Neutrophil (primary cell): ENCODE data around the gene DMKN.
A peak's percentile ranks its signal among the peaks of the same experiment; 100 is the strongest.

ENCODE experiments used
- H3K27ac ChIP-seq: fragments of 200-600 bp; sonication (generic); 2 replicates; pipeline ENCODE4 v1.5.1; 2016; ENCODE audit warnings: mild to moderate bottlenecking, moderate library complexity
- H3K27me3 ChIP-seq: fragments of 200-600 bp; sonication (generic); 2 replicates; pipeline ENCODE4 v1.6.0; 2016; ENCODE audit warnings: mild to moderate bottlenecking
- H3K36me3 ChIP-seq: fragments of 200-600 bp; sonication (generic); 2 replicates; pipeline ENCODE4 v1.5.1; 2017
- H3K4me1 ChIP-seq, 2 experiments: fragments of 200-600 bp in 1 of 2; sonication (generic) in 1 of 2; 1 replicate in 1 of 2; 2 replicates in 1 of 2; pipeline versions ENCODE4 v1.5.1 to v1.6.1; 2013 to 2016; ENCODE audit warnings: low read depth in 1 of 2, low read length in 1 of 2, mild to moderate bottlenecking in 1 of 2, moderate library complexity in 1 of 2; ENCODE audit not compliant: control insufficient read depth in 1 of 2, insufficient read depth in 1 of 2
- H3K4me3 ChIP-seq, 2 experiments: fragments of 200-600 bp in 1 of 2; sonication (generic) in 1 of 2; 1 replicate in 1 of 2; 2 replicates in 1 of 2; pipeline ENCODE4 v1.5.1; 2013 to 2016; ENCODE audit warnings: low read depth in 1 of 2, low read length in 1 of 2, mild to moderate bottlenecking in 1 of 2, moderate library complexity in 1 of 2
- H3K9me3 ChIP-seq: fragments of 200-600 bp; sonication (generic); 2 replicates; pipeline ENCODE4 v1.5.1; 2016
- CTCF ChIP-seq: fragments of 200-600 bp; sonication (generic); IDR thresholded peaks from 2 replicates; pipeline ENCODE4 v1.5.1; 2016; ENCODE audit warnings: antibody characterized with exemption

DMKN gene

GRCh38 chr19:35510626-35510964 is 2.9 kb downstream of the DMKN start:
- no peaks in the 10 kb centered on the region for H3K36me3 ChIP-seq
- peaks cover 94% of the 10 kb centered on the region for H3K27me3 ChIP-seq
- H3K9me3 ChIP-seq, result no peaks in the 10 kb centered on the region
- H3K4me3 ChIP-seq, result no peak overlapping the region
- peaks cover 0 to 5% of the 10 kb centered on the region in 2 experiments for H3K4me1 ChIP-seq
- no peak overlapping the region for H3K27ac ChIP-seq
- no peak for TF ChIP-seq CTCF

GRCh38 chr19:35509861-35510625 is 3.4 kb downstream of the DMKN start:
- Histone ChIP-seq H3K27ac (no peak overlapping the region), H3K27me3 (peaks cover 99% of the 10 kb centered on the region), H3K36me3 (no peaks in the 10 kb centered on the region), H3K4me3 (no peak overlapping the region), H3K9me3 (no peaks in the 10 kb centered on the region), H3K4me1 (peaks cover 0 to 5% of the 10 kb centered on the region in 2 experiments)
- TF ChIP-seq CTCF, result peak; percentile 82

GRCh38 chr19:35509018-35509652 is 4.3 kb downstream of the DMKN start:
- H3K27me3 ChIP-seq, result peaks cover 93% of the 10 kb centered on the region
- no peak overlapping the region for H3K4me3 ChIP-seq
- H3K27ac ChIP-seq, result no peak overlapping the region
- H3K9me3 ChIP-seq, result no peaks in the 10 kb centered on the region
- TF ChIP-seq CTCF, result no peak
- no peaks in the 10 kb centered on the region for H3K36me3 ChIP-seq
- H3K4me1 ChIP-seq, result peaks cover 0 to 5% of the 10 kb centered on the region in 2 experiments

- no peak for TF ChIP-seq CTCF
- Histone ChIP-seq H3K27ac (no peak overlapping the region), H3K9me3 (no peaks in the 10 kb centered on the region), H3K4me3 (no peak overlapping the region), H3K4me1 (peaks cover 0 to 5% of the 10 kb centered on the region in 2 experiments), H3K27me3 (peaks cover 87% of the 10 kb centered on the region), H3K36me3 (no peaks in the 10 kb centered on the region)
These were observed 5.3 kb downstream of the DMKN start for GRCh38 chr19:35508129-35508528.

GRCh38 chr19:35507561-35507960 is 5.9 kb downstream of the DMKN start:
- no peak for TF ChIP-seq CTCF
- Histone ChIP-seq H3K27me3 (peaks cover 82% of the 10 kb centered on the region), H3K4me1 (peaks cover 0 to 5% of the 10 kb centered on the region in 2 experiments), H3K27ac (no peak overlapping the region), H3K4me3 (no peak overlapping the region), H3K9me3 (no peaks in the 10 kb centered on the region), H3K36me3 (no peaks in the 10 kb centered on the region)
